GM21619 (cell line): ENCODE data around the gene ZNF431.
"Not testable (repeated sequence)": the region's sequence is repeated elsewhere in the genome, so short reads cannot be mapped to it uniquely, and the experiment has no call there.

Source experiments
- ATAC-seq: cut with Tn5 transposase; IDR thresholded peaks from one replicate; pipeline ENCODE4 v1.9.1; 2021; ENCODE audit not compliant: unreplicated experiment

ZNF431 gene

DNA sequence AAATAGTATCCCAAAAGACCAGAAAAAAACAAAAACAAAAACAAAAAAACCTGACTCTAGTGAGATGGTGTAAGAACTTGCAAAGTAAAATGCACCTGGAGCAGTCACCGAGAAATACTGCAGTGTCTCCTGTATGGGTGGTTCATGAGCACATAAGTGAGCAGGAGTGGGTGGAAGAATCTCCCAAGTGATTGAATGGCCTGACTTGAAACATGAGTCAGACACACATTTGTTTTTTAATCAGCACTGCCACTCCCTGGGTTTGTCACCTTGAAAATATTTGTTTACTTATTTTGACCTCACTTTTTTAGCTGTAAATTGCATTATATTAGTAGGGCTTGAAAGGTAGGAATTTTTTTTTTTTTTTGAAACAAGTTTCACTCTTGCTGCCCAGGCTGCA is 2.0 kb downstream of the ZNF431 start:
- ATAC-seq: no peak

DNA sequence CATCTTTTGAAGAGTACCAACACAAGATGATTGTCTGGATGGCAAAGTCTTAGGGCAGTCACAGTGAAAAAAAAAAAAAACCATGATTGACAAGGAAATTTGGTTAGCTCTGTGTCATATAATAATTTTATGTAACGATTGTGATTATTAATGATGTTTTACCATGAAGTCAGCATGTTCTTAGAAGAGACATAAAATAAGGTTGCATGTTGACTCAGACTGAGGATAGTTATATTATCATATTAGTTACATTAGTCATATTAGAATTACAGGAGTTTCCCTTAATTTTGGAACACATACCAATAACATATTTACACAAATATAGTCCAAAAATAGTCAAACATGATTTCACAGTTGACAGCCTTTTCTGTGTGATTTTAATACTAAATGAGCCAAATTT is 5.7 kb downstream of the ZNF431 start:
- no peak for ATAC-seq

DNA sequence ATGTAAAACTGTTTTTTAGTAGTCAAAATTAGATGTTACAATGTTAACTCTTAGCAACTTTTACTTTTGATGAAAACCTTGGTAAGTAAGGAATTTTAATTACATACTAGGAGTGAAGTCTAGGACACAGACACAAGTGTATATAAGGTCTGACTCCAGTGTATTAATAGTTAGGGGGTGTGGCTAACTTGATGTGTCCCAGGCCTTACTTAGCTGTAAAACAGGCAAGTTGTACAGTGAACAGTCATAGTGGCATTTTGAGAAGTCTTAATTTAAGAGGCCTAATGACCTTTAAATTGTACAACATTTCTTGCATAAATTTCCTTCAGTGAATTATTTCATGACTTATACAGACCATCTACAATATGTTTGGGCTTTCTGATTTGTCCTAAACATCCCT is 6.8 kb downstream of the ZNF431 start:
- no peak for ATAC-seq

DNA sequence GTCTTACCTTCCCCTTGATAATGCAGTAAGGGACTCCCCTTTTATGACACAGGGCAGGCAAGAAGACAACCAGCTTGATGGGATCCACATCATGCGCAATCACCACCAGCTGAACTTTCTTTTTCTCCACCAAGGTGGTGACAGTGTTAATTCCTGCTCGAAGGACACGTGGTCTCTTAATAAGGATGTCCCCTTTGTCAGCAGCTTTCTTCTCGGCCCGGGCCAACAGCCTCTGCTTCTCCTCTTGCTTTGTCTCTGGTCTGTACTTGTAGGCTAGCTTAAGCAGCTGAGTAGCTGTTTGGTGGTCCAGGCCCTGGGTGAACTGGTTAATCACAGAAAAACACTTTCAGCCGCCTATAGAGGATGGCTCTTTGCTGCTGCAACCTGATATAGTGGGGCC is 8.0 kb downstream of the ZNF431 start:
- ATAC-seq: no peak

DNA sequence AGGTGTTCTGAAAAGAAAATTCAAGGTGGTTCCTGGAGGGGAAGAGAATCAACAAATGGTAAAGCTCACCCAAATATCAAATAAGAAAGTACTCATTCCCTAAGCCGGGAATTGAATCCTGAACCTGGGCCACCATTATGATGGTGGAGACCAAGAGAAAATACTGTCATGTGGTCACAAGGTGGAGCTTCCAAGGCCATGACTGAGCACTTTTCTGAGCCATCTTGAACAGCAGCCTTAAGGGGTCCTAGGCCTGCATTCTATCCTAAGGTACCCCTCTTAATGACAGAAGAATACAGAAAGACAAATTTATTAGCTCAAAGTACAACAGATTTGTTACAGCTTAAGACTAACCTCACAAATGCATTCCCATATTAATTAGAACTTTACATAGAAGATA is 9.6 kb downstream of the ZNF431 start:
- no peak for ATAC-seq

DNA sequence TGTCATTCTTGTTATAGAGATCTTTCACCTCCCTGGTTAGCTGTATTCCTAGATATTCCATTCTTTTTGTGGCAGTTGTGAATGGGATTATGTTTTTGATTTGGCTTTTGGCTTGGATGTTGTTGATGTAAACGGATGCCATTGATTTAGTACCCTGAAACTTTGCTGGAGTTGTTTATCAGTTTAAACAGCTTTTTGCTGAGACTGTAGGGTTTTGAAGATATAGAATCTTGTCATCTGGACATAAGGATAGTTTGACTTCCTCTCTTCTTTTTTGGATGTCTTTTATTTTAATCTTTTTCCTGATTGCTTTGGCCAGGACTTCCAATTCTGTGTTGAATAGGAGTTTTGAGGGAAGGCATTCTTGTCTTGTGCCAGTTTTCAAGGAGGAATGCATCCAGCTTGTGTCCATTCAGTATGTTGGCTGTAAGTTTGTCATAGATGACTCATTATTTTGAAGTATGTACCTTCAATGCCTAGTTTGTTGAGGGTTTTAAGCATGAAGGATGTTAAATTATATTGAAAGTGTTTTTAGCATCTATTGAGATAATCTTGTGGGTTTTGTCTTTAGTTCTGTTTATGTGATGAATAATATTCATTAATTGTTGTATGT is 16.8 kb downstream of the ZNF431 start:
- ATAC-seq: no peak

DNA sequence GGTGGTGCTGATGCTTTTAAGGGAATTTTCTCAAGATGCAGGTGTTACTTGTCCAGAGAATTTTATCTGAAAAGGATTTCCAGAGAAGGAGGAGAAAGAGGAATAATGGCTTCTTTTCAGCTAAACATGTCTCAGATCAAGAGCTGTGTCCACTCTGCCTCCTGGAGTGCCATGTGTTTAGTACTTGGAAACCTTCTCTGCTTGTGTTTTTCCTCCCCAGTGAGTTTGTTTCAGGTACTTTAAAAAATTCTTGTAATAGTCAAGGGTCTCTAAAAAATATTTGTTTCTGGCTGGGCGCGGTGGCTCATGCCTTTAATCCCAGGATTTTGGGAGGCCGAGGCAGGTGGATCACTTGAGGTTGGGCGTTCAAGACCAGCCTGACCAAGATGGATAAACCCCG is 22.7 kb downstream of the ZNF431 start:
- ATAC-seq: no peak

DNA sequence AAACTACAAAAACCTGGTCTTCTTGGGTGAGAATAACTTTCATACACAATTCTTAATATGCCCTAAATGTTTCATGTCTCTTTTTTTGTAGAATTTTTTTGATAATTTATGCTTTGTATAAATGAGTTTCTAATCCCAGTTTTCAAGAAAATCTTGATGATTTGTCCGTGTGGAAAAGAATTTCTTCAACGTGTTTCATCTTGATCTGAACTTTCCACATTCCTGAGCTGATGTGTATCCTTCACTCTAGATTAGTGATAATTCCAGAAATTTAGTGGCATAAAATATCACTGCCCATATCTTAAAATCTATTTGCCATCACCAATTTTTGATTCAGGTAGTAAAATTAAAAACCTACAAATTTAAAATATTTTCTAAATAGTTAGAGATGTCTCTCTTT is 24.6 kb downstream of the ZNF431 start:
- ATAC-seq: no peak

DNA sequence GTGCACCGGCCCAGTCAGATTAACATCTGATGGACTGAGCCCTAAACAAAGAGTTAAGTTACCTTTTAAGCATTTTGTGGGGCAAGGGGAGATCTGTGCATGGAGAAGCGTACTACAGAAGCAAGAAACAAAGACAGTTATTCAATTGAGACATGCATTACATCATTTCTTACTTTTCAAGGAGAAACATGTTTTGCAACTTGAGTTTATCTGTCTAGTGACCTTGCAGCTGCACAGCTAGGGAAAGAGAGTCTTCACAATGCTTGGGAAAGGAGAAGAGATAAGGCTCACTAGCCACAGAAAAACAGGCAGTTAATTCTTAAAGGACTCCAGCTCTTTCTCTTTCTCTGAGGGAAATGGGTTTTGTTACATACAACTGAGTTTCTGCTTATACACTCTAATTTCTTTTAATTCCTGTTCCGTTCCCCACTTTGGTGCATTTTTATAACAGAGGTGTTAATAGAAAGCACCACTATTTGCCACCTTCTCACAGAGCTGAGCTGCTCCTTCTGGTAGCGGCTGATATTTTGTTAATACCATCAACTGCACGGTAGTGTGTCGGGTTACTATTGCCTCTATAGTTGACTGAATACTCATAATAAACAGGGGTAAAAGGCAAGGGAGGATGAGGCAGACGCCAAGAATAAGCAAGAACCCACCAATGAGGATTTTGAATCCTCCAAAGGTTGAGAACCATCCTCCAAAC is 55.9 kb downstream of the ZNF431 start:
- no peak for ATAC-seq

DNA sequence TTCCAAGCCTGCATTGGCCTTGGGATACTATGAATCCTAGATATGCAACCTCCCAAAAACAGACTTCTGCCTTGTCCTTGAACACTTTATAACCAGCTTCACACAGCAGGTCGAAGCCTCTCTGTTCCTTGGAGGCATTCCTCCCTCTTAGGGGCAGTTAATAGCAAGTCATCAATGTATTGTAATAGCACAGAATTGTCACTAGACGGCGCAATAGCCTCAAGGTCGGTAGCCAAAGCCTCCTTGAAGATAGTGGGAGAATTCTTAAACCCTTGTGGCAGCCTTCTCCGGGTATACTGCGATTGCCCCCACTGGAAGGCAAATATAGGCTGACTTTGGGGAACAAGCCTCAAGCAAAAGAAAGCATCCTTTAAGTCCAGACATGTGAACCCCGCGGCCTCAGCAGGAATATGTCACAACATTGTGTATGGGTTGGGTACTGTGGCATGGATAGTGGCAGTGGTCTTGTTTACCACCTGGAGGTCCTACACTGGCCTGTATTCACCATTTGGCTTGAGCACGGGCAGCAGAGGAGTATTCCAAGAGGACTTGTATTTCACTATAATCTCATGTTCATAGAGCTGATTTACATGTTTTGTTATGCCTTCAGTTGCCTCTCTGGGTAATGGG is 61.1 kb downstream of the ZNF431 start:
- no peak for ATAC-seq

DNA sequence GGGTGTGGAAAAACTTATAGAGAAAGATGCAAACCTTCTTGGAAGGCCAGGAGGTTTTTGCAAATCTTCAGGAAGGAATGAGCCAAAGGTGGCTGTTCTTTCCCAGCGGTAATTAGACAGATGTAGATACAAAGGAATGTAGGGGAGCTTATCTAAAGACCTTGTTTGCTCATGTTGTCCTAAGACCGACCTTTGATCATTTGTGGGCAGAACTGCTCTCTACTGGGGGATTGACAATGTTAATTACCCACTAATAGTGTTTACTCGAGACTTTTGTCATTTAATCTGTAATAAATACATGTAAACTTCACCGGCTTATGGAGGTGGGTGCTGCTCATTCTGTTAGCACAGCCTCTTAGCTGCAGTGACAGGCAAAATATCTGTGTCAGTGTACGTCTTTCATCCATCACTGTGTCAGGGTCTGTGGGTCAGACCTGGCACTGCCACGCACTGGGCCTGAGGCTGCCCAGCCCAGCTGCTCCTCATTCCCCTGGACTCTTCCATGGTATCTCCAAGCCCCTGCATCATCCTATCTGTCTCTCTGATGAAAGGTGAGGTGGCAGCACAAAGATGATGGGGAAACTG is 68.3 kb downstream of the ZNF431 start:
- no peak for ATAC-seq

DNA sequence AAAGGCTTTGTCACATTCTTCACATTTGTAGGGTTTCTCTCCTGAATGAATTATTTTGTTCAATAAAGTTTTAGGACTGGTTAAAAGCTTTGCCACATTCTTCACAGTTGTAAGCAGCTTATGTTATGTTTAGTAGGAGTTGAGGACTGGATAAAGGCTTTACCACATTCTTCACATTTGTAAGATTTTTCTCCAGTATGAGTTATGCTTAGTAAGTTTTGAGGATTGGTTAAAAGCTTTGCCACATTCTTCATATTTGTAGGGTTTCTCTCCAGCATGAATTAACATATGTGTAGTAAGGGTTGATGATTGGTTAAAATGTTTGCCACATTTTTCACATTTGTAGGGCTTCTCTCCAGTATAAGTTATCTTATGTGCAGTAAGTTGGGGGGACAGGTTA is 79.9 kb downstream of the ZNF431 start:
- ATAC-seq: no peak

DNA sequence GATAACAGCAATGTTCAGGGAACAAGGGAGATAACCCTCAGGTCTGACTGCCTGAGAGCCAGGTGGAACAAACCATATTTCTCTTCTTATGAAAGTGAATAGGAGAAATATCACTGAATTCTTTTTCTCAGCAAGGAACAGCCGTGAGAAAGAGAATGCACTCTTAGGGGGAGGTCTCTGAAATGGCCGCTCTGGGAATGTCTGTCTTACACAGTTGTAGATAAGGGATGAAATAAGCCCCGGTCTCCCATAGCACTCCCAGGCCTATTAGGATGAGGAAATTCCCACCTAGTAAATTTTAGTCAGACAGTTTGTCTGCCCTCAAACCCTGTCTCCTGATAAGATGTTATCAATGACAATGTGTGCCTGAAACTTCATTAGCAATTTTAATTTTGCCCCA is 88.1 kb downstream of the ZNF431 start:
- not testable (repeated sequence) for ATAC-seq

DNA sequence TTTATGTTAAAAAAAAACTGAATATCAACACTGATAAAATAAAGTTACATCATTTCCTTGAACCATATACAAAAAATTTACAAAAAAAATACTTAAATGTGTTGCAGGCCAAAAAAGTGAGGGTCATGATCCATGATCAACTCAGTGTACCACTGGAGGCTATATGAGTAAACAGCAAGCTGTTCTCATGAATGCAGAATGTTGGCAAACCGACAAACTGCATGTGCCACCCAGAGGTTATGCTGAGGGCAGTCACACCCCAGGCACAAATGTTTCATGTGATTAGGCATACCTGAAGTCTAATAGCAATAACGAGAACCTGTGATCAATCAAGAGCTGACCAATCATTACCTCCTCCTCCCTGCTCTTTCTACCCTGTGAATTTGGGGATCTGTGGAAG is 91.9 kb downstream of the ZNF431 start:
- no peak for ATAC-seq

DNA sequence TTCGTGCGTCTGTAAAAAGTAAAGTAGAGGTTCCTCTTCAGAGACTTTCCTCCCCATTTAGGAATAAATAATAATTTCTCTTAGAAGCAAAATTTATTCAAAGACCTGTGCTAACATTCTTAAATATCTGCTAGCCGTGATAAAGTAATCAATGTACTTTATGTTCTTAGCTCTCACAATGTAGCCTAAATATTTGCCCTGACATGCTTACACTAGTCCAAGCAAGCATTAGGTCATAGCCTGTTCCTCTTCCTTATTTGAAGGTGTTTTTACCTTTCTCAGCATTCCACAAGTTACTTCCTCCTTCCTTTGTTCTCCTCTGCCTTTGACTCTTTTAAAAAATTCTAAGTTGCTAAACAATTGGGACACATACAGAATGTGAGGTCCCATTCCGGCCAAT is 94.9 kb downstream of the ZNF431 start:
- not testable (repeated sequence) for ATAC-seq

DNA sequence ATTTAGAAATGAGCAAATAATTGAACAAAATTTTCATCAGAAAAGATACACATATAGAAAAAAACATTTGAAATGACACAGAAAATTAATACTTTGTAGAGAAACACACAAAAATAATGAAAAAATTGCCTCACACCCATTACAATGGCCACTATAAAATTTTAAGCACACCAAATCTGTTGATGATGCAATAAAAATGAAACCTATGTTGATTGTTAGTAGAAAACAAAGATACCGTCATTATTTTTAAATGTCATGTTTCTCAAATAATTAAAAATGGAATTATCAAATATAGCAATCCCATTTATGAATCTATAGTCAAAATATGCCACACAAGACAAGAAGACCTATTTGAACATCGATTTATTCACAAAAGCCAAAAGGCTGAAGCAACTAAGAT is 96.8 kb downstream of the ZNF431 start:
- ATAC-seq: no peak
